Fibroblast of villous mesenchyme (primary cell): ENCODE measurements around the gene XPOT. TPM values are rescaled to one million over a fixed set of nuclear protein-coding genes. Genes with fewer than 3 reads are reported as not detected.

ENCODE experiments used
- DNase-seq: peaks from one replicate; pipeline ENCODE4 v3.0.0-alpha.2; 2010; ENCODE audit warnings: low read depth
- H3K4me3 ChIP-seq: 2 replicates; pipeline ENCODE4 v1.5.1; 2011; ENCODE audit warnings: low read depth, mild to moderate bottlenecking, low read length
- total RNA-seq: library from RNA; depleted of rRNA; stranded (reverse); fragments of >200 nt; gene quantifications from 2 replicates; pipeline ENCODE4 v1.2.3, GENCODE V29; 2012
- TF ChIP-seq, protein P1 (sequence below): IDR thresholded peaks from 2 replicates; pipeline ENCODE4 v1.5.1; 2012; ENCODE audit warnings: low read depth, mild to moderate bottlenecking, low read length; ENCODE audit not compliant: insufficient read depth

XPOT gene
- total RNA-seq, 1 donor, result 146 TPM

DNA sequence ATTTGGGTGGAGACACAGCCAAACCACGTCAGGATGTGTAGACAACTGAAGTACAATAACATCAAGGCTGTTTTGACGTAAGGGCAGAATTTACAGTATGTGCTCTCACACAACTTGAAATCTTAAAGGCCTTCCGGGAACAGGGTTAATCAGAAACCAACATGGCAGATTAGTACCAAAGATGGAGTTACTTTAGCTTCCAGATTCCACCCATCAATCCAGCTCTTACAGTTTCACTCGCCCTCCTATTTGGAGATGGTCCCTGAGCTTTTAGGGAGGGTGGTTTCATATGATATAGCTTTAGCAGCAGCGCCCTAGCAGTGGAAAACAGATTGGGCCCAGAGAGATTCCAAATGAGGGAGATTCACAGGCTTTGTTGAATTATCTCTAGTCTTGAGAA, 2.0 kb upstream of the XPOT start:
- DNase-seq, result no peak
- TF ChIP-seq, protein P1, sequence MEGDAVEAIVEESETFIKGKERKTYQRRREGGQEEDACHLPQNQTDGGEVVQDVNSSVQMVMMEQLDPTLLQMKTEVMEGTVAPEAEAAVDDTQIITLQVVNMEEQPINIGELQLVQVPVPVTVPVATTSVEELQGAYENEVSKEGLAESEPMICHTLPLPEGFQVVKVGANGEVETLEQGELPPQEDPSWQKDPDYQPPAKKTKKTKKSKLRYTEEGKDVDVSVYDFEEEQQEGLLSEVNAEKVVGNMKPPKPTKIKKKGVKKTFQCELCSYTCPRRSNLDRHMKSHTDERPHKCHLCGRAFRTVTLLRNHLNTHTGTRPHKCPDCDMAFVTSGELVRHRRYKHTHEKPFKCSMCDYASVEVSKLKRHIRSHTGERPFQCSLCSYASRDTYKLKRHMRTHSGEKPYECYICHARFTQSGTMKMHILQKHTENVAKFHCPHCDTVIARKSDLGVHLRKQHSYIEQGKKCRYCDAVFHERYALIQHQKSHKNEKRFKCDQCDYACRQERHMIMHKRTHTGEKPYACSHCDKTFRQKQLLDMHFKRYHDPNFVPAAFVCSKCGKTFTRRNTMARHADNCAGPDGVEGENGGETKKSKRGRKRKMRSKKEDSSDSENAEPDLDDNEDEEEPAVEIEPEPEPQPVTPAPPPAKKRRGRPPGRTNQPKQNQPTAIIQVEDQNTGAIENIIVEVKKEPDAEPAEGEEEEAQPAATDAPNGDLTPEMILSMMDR, result no peak
- no peak overlapping the region for H3K4me3 ChIP-seq

DNA sequence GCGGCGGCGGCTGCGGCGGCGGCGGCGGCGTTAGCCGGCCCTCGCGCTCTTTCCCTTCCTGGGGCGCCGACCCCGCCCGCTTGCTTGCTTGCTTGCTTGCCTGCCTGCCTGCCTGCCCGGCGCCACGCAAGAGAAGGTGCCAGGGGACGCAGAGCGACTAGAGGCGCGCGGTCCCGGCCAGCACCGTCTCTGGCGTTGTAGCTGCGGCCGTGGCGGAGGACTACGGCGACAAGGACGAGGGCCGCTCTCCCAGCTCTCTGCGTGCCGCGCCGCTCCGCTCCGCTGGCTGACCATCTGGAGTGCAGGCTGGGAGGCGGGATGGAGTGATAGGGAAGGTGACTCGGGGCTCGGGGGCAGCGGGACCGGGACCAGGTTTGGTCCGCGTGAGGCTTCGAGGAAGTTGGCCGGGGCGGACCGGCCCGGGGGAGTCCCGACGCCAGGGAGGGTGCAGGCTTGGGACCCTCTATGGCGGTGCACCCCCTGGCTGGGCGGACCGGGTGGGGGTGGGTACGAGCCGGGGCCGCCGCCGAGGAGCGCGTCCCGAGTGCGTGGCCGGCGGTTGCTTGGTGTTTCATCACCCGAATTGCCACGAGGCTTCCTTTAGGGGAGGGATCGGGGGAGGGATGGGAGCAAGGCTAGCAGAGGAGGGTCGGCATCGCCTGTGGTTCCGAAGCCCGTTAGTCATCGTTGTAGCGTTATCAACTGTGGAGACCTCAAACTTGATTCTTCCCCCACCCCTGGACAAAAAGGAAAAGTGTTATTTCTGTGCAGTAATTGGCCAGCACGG, 471 bp downstream of the XPOT start:
- peak overlapping the region; percentile 94 for H3K4me3 ChIP-seq
- DNase-seq, result peak; percentile 94
- TF ChIP-seq, protein P1, result no peak

DNA sequence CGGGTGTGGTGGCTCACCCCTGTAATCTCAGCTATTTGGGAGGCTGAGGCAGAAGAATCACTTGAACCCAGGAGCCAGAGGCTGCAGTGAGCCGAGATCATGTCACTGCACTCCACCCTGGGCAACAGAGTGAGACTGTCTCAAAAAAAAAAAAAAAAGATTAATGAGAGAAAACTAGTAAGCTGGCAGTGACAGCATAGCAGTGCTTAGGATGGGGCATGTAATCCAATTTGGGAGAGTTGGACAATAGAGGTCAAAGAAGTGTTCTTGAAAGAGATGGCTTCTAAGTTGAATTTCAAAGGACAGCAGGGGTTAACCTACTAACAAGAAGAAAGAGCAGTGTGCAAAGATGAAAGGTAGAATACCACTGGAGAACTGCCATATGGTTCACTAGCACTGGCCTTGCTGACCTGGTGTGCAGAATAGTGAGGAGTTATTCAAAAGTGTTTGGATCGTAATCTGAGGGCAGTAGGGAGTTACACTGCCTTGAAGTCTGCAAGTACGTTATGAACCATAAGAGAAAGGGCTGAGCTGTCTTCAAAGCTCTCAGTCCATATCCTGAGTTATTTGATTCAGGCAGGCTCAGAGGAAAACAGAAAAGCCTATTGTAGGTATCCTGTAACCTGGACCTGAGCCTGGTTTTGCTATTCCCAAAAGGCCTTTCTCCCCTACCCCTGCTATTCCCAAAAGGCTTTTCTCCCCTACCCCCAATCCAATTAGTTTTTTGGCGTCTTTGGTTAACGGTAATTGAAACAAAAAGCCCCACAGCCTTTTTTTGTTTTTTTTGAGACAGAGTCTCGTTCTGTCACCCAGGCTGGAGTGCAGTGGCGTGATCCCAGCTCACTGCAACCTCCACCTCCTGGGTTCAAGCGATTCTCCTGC, 3.4 kb downstream of the XPOT start:
- no peak overlapping the region for H3K4me3 ChIP-seq
- DNase-seq, result no peak
- TF ChIP-seq, protein P1, result no peak

DNA sequence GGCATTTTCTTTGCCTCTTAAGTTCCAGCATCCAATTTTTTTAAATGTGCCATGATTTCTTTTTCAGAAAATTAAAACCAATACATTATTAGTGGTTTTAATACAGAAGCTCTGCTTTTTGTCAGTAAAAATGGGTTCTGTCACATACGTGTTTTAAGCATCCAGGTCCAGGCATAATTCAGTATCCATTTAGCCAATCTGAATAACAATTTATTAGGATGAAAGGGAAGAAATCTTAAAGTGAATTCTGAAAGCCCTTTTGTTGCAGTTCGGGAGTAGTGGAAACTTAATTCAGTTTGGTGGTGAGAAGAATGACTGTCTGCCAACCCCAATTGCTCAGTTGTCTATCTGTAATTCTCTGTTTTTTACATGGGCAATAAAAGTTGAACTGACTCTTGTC, 7.2 kb downstream of the XPOT start:
- DNase-seq, result no peak
- H3K4me3 ChIP-seq, result no peak overlapping the region
- TF ChIP-seq, protein P1, result no peak

DNA sequence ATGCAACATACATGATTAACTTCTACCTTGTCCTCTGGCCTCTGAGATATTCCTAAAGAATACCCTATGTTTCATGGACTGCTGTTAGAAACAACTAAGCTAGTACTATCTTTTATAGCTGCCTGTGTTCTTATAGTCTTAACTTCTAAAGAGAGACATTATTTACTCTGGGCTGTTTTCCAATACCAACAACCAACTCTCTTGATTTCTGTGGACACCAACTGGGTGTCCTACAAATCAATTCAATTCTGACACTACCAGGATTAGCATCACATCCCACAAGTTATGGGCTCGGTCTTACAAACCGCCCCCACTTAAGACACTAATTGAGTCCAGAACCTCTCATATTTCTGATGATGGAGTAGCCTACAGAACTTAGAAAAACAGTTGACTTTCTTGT, 8.3 kb downstream of the XPOT start:
- no peak for DNase-seq
- H3K4me3 ChIP-seq, result no peak overlapping the region
- TF ChIP-seq, protein P1, result no peak

DNA sequence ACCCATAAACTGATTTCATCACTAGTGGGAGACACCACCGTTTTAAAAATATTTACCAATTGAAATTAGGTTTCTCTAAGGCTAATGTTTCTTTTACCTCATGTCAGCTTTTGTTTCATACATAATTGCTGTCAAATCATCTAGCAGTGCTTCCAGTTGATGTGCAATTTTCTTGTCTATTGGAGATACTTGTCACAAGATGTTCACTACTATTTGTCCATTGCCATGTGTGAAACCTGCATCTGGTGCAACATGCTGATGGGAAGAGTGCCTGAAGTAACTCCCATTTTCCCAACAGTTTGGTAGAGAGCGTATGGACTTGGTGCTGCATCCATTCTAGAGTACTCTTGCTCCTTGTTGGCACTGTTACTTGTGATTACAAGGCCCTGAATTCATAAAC, 9.7 kb downstream of the XPOT start:
- H3K4me3 ChIP-seq, result no peak overlapping the region
- no peak for DNase-seq
- TF ChIP-seq, protein P1, result no peak
